ENCODE measurements around the gene SRPX.

The SRPX gene

DNA sequence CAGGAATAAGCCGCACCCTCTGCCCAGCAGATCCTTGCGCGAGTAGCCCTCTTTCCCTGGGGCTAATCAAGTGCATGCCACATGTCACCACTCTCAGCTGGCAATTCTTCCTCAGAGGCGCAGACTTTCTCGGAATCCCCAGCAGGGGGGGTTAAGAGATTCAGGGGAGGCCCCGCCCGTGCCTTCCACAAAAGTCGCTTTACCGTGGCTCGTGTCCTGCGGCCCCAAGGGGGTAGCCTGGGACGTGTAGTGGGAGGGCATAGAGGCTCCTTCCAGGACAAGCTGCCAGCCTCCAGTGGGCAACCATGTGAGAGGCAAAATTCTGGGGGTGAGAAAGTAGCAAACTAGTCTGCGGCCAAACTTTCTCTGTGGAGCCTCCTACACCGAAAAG, 652 bp downstream of the SRPX start:
- peak; percentile 48 for ATAC-seq (ENCODE audit: low read depth)
- DNase-seq (ENCODE audit: low spot score), result no peak
- no peak overlapping the region for H3K27ac ChIP-seq (ENCODE audit: poor library complexity, severe bottlenecking)
- peak overlapping the region; percentile 36 for H3K4me3 ChIP-seq (ENCODE audit: severe bottlenecking)
- no peaks in the 10 kb centered on the region for H3K27me3 ChIP-seq (ENCODE audit: insufficient read depth, poor library complexity, severe bottlenecking)
- no peaks in the 10 kb centered on the region for H3K9me3 ChIP-seq (ENCODE audit: severe bottlenecking)
- TF ChIP-seq, protein P1, sequence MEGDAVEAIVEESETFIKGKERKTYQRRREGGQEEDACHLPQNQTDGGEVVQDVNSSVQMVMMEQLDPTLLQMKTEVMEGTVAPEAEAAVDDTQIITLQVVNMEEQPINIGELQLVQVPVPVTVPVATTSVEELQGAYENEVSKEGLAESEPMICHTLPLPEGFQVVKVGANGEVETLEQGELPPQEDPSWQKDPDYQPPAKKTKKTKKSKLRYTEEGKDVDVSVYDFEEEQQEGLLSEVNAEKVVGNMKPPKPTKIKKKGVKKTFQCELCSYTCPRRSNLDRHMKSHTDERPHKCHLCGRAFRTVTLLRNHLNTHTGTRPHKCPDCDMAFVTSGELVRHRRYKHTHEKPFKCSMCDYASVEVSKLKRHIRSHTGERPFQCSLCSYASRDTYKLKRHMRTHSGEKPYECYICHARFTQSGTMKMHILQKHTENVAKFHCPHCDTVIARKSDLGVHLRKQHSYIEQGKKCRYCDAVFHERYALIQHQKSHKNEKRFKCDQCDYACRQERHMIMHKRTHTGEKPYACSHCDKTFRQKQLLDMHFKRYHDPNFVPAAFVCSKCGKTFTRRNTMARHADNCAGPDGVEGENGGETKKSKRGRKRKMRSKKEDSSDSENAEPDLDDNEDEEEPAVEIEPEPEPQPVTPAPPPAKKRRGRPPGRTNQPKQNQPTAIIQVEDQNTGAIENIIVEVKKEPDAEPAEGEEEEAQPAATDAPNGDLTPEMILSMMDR (IDR thresholded peaks at IDR 0.05; ENCODE audit: poor library complexity, severe bottlenecking), result peak; percentile 26
- H3K4me1 ChIP-seq (ENCODE audit: insufficient read depth, poor library complexity, severe bottlenecking), result peaks cover 5% of the 10 kb centered on the region
- no peaks in the 10 kb centered on the region for H3K36me3 ChIP-seq (ENCODE audit: low read depth)

DNA sequence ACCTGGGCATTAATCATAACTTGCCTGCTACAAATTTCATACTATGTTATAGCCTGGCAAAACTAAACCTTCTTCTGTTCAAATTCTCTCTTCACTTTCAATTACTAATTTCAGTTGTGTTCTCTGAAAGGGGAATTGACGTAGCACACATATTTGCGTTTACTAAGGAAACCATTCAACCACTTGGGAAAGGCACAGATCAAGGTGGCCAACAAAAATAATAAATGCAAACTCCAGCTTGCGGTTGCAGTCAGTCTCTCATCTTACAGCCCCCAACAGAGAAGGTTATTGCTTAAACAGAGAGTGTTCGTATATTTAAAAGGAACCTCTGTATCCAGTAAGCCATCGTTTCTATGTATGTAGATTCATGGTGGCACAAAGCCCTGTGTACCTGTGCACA, 4.0 kb downstream of the SRPX start:
- no peak for DNase-seq (ENCODE audit: low spot score)
- Histone ChIP-seq H3K27ac (ENCODE audit: poor library complexity, severe bottlenecking) (no peak overlapping the region), H3K4me3 (ENCODE audit: severe bottlenecking) (no peak overlapping the region), H3K9me3 (ENCODE audit: severe bottlenecking) (no peaks in the 10 kb centered on the region), H3K27me3 (ENCODE audit: insufficient read depth, poor library complexity, severe bottlenecking) (no peaks in the 10 kb centered on the region), H3K4me1 (ENCODE audit: insufficient read depth, poor library complexity, severe bottlenecking) (peaks cover 9% of the 10 kb centered on the region), H3K36me3 (ENCODE audit: low read depth) (no peaks in the 10 kb centered on the region)
- no peak for ATAC-seq (ENCODE audit: low read depth)
- TF ChIP-seq, protein P1 (IDR thresholded peaks at IDR 0.05; ENCODE audit: poor library complexity, severe bottlenecking), result no peak

DNA sequence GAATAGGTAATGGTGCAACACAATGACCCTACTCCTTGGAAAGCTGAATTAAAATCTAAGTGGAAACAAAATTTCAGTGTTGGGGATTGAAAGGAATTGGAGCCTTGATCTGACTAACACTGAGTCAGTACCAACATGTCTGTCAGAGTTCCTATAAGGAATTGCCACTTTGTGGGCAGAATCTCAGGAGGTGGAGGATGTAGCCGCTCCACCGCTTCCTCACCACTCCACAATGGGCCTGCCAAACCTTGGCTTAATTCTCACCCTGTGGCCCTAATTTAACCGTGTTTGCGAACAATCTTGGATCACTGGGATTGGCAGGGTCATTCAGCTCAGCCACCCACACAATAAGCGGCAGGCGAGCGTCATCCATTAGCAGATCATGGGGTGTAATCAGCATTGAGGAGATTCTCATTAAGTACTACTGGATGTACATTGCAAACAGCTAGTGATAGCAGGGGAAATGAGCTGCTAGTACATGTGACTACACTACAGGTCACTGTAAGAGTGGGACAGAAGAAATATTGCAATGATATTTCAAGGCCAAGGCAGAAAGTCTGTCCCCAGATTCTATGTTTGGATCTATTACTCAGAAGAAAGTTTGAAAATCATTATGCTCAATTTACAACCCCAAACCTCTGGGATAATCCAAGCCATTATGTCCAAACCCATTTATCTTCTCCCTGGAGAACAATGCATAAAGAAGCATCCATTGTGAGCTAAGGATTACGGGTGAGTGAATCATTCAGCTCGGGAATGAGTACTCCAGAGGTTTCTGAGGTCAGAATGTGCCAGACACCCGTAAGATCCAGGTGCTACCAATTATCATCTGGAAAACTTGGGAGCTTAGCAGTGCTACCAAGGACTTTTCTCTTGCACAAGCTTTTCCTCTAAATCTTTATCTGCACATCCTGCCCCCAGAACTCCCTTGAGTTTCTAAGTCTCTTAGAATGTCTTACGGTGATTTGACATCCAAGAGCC, 5.8 kb downstream of the SRPX start:
- Histone ChIP-seq H3K4me1 (ENCODE audit: insufficient read depth, poor library complexity, severe bottlenecking) (peaks cover 9% of the 10 kb centered on the region), H3K36me3 (ENCODE audit: low read depth) (no peaks in the 10 kb centered on the region), H3K4me3 (ENCODE audit: severe bottlenecking) (no peak overlapping the region), H3K27me3 (ENCODE audit: insufficient read depth, poor library complexity, severe bottlenecking) (no peaks in the 10 kb centered on the region), H3K27ac (ENCODE audit: poor library complexity, severe bottlenecking) (peak overlapping the region; percentile 73), H3K9me3 (ENCODE audit: severe bottlenecking) (no peaks in the 10 kb centered on the region)
- TF ChIP-seq, protein P1 (IDR thresholded peaks at IDR 0.05; ENCODE audit: poor library complexity, severe bottlenecking), result no peak
- peak; percentile 87 for ATAC-seq (ENCODE audit: low read depth)
- DNase-seq (ENCODE audit: low spot score), result no peak

DNA sequence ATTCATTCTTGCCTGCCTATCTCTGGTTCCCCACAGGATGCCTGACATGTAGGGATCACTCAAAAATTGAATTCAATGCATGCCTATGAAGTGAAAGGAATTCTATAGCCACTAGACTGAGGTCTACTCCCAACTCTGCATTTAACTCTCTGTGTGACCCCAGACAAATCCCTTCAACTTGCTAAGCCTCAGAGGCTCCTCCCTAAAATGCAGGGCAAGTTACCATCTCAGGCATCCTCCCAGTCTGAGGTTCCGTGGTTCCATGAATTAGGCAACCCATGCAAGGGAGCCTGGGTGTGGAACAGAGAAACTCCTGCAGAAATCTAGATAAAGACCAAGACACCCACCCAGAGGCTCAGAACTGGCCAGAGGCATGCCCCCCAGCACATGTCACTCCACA, 6.6 kb downstream of the SRPX start:
- Histone ChIP-seq H3K4me1 (ENCODE audit: insufficient read depth, poor library complexity, severe bottlenecking) (peaks cover 9% of the 10 kb centered on the region), H3K4me3 (ENCODE audit: severe bottlenecking) (no peak overlapping the region), H3K9me3 (ENCODE audit: severe bottlenecking) (no peaks in the 10 kb centered on the region), H3K27ac (ENCODE audit: poor library complexity, severe bottlenecking) (peak overlapping the region; percentile 73), H3K36me3 (ENCODE audit: low read depth) (no peaks in the 10 kb centered on the region), H3K27me3 (ENCODE audit: insufficient read depth, poor library complexity, severe bottlenecking) (no peaks in the 10 kb centered on the region)
- TF ChIP-seq, protein P1 (IDR thresholded peaks at IDR 0.05; ENCODE audit: poor library complexity, severe bottlenecking), result no peak
- no peak for ATAC-seq (ENCODE audit: low read depth)
- DNase-seq (ENCODE audit: low spot score), result no peak
